SHP77 treated with DMSO at 0.1 percent for 48 hours (cell line): ENCODE measurements around the gene PSPH.
"Not testable (repeated sequence)": the region's sequence is repeated elsewhere in the genome, so short reads cannot be mapped to it uniquely, and the experiment has no call there.

Source experiments
- DNase-seq: peaks from one replicate; lab custom pipeline; 2025; lab: John Stamatoyannopoulos, UW

PSPH gene

DNA sequence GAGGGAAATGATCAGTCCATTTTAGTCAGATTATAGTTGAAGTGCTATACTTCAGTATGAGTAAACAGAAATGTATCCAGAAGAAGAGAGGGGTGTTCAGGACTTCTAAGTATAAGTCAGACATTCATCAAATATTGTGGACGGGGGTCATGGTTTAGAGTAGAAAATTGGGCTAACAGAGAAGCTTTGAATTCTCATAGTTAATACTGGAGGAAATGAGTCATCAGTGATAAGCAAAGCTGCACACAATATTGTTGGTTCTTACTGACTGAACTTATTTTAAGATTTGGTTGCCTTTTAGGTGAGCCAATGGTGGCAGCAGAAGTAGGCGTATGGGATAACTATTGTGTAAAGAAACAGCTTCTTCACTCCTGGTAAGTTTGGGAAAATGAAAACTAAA is 11.1 kb upstream of the PSPH start:
- no peak for DNase-seq

DNA sequence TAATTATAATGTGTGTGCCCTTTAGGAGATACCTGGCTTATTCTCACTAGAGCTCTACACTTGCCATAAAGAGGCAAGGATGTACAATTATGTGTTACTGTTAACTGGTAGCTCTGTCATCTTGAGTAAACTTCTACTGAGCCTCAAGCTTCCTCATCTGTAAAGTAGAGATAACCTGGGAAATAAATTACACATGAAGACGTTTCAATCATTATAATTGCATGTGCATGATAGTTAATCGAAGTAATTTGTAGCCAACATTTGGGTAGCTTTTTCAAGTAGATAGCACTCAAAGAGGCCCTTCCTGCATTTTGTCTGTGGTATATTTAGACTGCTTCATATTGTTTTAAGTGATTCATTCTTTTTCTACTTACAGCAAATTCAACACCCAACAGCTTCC is 2.7 kb upstream of the PSPH start:
- no peak for DNase-seq

DNA sequence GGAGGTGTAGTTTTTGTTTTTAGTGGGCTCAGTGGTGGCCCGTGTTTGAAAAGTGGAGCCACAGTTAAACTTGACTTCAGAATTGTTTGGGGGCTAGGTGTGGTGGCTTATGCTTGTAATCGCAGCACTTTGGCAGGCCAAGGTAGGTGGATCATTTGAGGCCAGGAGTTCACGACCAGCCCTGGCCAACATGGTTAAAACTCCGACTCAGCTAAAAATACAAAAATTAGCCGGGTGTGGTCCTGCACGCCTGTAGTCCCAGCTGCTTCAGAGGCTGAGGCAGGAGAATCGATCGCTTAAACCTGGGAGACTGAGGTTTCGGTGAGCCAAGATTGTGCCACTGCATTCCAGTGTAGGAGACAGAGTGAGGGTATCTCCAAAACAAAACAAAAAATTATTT is 2.1 kb upstream of the PSPH start:
- DNase-seq = no peak

DNA sequence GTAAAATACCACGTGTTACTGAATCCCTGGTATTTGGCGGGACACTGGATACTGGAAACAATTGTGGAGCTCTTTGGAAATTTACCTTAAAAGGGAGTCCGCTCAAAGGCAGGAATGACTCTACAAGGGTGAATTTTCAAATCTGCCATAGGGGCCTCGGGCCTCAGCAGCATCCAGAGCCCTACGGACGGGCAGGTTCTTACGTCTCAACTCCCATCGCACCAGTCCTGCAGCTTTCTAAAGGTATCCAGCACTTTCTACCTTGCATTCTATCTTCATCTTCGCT is 248 bp downstream of the PSPH start:
- no peak for DNase-seq

DNA sequence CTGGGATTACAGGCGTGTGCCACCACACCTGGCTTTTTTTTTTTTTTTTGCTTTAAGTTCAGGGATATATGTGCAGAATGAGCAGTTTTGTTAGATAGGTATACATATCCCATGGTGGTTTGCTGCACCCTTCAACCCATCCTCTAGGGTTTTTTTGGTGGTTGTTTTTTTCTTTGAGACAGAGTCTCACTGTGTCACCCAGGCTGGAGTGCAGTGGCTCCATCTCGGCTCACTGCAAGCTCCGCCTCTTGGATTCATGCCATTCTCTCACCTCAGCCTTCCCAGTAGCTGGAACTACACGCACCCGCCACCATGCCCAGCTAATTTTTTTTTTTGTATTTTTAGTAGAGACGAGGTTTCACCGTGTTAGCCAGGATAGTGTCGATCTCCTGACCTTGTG is 2.5 kb downstream of the PSPH start:
- peak; percentile 80 for DNase-seq

DNA sequence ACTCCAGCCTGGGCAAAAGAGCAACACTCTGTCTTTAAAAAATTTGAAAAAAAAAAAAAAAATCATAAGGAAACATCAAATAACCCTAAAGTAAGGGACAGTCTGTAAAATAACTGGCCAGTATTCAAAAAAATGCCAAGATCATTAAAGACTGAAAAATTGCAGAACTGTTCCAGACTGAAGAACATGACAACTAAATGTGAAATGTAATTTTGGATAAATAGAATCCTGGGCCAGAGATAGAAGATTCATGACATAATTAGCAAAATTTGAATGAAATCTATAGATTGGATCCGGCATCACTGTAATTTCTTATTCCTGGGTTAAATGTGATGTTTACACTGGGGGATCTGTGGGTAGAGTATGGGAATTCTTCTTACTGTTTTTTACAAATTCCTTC is 3.0 kb downstream of the PSPH start:
- no peak for DNase-seq

DNA sequence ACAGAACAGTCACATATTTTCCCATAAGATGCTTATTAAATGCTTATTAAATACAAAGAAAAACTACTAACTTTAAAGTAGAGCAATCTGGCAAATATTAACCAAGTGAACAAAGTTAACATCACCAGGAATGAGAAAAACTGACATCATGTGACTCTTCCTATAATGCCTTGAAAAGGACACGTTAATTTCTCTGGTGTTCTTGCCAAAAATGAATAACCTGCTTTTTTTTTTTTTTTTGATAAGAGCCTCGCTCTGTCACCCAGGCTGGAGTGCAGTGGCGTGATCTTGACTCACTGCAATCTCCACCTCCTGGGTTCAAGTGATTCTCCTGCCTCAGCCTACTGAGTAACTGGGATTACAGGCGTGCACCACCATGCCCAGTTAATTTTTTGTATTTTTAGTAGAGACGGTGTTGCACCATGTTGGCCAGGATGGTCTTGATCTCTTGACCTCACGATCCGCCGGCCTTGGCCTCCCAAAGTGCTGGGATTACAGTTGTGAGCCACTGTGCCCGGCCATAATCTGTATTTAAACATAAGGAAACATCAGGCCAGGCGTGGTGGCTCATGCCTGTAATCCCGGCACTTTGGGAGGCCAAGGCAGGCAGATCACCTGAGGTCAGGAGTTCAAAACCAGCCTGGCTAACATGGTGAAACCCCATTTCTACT is 3.7 kb downstream of the PSPH start:
- DNase-seq = not testable (repeated sequence)

DNA sequence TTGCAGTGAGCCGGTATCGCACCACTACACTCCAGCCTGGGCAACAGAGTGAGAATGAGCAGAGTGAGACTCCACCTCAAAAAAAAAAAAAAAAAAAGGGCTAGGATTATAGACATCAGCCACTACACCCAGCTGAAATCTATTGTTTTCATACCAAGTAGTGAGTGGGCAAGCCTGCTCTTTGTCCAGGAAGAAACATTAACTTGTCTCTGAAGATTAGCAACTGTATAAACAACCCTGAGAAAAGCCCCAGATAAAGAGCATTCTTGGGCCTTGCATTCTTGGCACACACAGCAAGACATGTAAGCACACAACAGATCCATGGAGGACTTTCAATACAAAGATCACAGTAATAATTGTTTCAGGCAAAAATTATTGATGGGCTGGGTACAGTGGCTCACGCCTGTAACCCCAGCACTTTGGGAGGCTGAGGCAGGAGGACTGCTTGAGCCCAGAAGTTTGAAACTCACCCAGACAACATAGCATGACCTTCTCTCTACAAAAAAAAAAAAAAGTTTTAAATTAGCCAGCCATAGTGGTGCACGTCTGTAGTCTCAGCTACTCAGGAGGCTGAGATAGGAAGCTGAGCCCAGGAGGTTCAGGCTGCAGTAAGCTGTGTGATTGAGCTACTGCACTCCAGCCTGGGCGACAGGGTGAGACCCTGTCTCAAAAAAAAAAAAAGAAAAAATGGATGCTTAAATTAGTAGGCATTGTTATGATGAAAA is 4.4 kb downstream of the PSPH start:
- no peak for DNase-seq

DNA sequence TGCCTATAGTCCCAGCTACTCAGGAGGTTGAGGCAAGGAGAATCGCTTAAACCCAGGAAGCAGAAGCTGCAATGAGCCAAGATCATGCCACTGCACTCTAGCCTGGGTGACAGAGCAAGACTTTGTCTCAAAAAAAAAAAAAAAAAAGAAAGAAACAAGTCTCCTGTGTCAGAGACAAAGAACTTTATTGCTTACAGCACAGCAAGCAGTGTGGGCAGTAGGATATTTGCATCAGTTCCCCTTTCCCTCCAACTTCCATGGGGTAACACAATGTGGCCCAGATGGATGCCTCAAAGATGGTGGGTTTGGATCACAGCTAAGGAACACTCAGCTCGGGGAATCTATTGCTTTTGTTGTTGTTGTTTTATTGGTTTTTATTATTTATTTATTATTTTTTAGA is 5.5 kb downstream of the PSPH start:
- DNase-seq = not testable (repeated sequence)

DNA sequence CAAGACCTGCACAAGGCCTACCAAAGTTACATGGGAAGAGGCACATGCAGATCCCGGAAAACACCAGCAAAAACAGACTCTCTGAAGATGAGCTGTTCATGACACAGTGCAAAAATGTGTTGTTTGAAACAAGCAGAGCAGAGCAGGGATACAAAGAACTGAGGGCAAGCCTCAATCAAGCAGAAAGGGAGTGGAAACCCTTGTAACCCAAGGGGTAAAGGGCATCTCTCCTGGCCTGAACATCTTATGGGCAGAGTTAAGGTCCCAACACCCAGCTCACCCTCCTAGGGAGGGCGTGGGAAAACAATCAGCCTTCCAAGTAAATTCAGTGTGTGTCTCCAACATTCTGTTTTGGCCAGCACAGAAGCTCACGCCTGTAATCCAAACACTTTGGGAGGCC is 10.5 kb downstream of the PSPH start:
- no peak for DNase-seq

DNA sequence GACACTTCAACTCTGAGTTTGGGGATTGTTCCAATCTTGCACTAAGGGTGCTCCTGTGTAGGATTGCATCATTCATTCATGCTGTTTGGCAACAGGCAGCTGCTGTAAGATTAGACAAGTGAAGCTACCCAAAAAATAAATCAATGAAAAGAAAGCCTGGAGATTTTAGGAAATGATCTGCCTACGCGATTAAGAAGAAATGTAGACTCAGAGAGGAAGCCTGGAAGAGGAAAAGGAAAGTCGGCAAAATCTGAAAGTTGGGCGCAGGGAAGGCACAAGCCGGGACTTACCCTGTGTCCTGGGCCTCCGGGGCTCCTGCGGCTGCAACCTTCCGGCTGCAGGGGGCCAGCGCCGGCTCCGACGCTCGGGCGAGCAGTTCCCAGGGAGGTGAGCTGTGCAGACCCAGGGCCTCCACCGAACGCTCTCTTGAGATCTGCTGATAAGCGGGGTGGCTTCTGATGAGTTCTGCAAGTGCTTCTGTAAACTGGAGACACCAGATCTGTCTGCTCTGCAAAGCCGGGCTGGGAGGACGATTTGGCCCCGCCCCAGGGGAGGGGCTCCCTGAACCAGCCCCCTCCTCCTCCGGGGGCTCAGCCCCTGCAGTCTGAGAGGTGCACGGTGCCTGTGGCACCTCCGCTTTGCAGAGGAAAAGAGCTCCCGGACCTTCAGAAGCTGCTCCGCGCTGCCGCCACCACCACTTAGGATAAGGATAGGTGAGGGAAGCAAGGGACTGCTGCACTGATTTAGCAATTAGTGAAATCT is 17.4 kb downstream of the PSPH start:
- peak; percentile 90 for DNase-seq

DNA sequence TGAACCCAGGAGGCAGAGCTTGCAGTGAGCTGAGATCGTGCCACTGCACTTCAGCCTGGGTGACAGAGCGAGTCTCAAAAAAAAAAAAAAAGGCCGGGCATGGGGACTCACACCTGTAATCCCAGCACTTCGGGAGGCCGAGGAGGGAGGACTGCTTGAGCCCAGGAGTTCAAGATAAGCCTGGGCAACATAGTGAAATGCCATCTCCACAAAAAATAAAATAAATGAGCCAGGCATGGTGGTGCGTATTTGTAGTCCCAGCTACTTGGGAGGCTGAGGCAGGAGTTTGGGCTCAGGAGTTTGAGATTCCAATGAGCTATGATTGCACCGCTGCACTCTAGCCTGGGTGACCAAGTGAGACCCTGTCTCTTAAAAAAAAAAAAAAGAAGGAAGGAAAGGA is 18.7 kb downstream of the PSPH start:
- DNase-seq = not testable (repeated sequence)

DNA sequence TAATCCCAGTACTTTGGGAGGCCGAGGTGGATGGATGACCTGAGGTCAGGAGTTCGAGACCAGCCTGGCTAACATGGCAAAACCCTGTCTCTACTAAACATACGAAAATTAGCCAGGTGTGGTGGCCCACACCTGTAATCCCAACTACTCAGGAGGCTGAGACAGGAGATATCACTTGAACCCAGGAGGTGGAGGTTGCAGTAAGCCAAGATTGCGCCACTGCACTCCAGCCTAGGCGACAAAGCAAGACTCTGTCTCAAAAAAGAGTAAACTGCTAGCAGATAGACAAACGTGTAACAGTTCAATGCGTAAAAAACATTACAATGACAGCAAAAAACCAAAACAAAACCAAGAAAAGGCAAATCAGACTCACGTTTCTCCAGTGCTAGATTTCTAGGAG is 19.7 kb downstream of the PSPH start:
- DNase-seq = not testable (repeated sequence)

DNA sequence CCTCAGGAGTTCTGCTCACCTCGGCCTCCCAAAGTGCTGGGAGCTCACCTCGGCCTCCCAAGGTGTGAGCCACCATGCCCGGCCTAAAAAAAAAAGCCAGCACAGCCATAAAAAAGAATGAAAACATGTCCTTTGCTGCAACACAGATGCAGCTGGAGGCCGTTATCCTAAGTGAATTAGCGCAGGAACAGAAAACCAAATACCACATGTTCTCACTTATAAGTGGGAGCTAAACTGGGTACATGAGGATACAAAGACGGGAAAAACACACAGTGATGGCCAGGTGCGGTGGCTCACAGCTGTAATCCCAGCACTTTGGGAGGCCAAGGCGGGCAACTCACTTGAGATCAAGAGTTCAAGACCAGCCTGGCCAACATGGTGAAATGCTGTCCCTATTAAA is 20.9 kb downstream of the PSPH start:
- no peak for DNase-seq

DNA sequence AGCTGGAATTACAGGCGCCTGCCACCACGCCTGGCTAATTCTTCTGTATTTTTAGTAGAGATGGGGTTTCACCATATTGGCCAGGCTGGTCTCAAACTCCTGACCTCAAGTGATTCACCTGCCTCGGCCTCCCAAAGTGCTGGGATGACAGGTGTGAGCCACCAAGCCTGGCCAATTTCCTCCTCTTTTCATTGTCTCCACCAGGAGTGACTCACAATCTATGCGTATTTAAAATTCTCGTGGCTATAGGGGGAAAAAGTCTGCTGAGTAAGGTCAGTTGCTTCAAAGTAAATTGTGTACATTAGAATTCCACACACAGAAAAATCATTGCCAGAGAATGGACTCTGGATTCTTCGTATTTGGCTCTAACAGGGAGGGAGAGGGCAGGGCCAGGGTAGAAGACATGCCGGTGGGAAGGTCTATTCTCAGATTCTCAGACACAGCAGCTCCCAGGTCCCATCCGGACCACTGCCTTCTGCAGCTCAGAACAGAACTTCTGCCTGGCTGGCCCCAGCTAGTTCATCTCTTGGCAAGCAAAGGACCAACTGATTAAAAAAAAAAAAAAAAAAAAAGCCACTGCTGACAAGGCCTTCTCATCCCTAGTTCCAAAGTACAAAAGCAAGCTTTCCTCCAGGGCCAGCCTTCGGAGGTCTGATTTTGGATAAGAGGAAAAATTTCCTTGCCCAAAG is 22.2 kb downstream of the PSPH start:
- no peak for DNase-seq

DNA sequence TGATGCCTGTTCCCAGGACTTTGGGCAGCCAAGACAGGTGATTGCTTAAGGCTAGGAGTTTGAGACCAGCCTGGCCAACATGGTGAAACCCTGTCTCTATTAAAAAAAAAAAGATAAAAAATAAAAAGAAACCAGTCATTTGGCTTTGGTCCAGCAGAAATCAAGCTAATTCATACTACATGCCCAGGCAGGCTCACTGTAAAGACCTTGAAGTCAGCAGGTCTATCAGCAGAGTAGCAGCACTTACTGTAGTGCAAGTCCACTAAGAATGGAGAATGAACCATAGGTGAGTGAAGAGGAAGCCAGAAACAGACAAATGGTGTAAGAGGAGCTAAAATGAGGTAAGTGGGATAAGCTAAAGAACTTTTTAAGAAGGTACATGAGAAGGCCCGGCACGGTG is 24.7 kb downstream of the PSPH start:
- DNase-seq = no peak

DNA sequence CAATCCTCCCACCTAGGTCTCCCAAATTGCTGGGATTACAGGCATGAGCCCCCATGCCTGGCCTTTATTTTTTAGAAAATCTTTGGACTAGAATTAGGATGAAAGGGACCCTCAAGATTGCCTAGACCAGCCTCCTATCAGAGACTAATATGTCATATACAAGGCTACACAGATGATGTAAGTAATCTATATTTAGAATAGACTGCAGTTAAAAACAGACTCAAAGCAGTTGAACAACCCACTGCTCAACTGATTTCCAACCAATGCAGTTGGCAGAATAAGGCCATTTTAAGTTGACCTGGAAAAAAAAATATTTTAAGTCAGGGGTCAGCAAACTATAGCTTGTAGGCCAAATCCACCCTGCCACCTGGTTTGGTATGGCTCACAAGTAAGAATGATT is 27.7 kb downstream of the PSPH start:
- DNase-seq = no peak

DNA sequence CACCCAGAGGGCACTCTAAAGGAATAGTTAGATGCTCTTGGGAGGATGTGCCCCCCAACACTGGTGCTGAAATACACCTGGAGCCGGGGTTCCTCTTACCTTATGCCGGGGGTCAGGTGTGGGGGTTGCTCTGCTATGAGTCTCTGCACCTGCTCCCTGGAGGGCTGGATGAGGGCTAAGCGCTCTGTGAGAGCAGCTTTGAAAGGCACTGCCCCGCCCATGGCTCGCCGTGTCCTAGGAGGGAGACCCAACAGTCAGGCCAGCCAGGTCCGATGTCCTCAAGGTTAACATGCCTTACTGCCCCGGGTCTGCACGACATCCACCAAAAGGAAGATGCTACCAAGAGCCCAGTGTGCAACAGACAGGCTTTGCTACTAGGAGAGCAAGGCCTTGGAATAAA is 31.7 kb downstream of the PSPH start:
- no peak for DNase-seq

DNA sequence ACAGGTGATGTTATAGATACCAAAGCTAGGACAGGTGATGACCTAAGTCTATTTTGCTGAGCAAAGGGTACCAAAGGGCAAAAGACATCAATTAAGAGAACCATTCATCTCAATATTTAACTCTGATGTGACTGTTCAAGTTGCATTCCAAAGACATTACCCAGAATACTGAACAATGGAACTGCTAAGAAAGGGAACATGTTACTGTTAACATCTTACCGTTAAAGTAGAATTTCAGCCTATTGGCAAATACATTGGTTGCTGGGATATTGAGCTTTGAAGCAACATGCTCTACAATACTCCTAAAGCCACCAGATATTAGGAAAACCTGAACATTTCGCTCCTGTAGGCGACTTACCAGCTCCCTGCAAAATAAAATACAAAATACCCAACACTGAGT is 34.2 kb downstream of the PSPH start:
- not testable (repeated sequence) for DNase-seq

DNA sequence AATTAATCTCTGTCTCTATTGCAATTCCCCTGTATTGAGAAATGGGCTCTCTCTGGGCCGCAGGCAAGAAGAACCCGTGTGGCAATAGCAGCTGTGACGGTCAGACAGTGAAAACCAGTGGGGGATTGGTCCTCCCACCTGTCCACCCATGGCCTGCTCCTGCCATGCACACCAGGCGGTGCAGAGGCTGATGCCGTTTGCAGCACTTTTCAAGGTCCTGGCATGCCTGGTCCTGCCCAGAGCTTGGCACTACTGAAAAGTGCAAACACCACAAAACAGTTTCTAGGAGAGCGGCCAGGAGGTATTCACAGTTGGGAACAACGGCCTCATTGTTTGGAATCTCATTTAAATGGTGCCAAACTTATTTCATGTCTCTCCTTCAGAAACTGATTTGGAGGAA is 41.5 kb downstream of the PSPH start:
- peak; percentile 89 for DNase-seq

DNA sequence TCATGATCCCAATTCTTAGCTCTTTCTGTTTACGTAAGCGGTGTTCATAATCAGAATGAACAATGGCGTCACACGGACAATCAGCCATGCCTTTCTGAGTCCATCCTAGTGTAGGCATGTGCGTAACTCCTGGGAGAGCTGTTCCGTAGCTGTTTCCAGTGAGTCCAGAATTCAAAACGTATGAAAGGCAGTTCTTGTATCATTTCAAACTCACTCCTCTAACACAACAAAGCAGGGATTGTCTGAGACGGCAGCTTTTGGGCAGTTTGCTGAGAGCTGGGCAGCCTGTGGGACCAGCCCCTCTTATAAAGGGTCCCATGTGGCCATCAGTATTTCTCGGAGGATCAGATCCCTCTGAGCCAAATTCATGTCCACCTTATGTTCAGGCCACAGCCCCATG is 43.4 kb downstream of the PSPH start:
- no peak for DNase-seq

DNA sequence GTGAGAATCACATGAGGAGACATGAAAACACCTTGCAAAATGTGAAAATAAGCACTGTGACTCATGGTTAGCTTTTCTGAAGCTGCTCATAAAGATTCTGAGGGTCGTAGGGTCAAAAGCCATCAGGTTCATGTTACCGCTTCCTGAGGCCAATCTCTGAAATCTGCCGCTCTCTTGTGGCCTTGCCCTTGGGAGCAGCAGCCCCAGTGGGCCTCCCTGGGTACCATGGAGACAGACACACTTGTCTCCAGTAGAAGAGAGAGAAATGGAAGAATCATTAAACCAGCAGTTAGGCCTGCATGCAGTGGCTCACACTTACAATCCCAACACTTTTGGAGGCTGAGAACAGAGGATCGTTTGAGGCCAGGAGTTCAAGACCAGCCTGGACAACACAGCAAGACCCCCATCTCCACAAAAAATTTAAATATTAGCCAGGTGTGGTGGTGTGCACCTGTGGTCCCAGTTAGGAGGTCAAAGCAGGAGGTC is 44.0 kb downstream of the PSPH start:
- no peak for DNase-seq

DNA sequence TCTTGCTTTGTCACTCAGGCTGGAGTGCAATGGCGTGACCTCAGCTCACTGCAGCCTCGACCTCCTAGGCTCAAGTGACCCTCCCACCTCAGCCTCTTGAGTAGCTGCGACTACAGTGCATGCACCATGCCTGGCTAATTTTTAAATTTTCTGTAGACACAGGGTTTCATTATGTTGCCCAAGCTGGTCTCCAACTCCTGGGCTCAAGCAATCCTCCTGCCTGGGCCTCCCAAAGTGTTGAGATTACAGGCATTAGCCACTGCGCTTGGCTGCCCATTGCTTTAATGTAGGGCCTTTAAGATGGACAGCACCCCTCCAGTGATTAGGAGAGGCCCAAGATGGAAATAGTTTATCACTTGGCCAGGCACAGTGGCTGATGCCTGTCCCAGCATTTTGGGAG is 47.5 kb downstream of the PSPH start:
- no peak for DNase-seq
